ENCODE measurements around the gene CRYL1. TPM values are rescaled to one million over a fixed set of nuclear protein-coding genes. Genes with fewer than 3 reads are reported as not detected.

CRYL1 gene
- total RNA-seq, 1 experiment from 2014 or later, result 26.5 TPM

DNA sequence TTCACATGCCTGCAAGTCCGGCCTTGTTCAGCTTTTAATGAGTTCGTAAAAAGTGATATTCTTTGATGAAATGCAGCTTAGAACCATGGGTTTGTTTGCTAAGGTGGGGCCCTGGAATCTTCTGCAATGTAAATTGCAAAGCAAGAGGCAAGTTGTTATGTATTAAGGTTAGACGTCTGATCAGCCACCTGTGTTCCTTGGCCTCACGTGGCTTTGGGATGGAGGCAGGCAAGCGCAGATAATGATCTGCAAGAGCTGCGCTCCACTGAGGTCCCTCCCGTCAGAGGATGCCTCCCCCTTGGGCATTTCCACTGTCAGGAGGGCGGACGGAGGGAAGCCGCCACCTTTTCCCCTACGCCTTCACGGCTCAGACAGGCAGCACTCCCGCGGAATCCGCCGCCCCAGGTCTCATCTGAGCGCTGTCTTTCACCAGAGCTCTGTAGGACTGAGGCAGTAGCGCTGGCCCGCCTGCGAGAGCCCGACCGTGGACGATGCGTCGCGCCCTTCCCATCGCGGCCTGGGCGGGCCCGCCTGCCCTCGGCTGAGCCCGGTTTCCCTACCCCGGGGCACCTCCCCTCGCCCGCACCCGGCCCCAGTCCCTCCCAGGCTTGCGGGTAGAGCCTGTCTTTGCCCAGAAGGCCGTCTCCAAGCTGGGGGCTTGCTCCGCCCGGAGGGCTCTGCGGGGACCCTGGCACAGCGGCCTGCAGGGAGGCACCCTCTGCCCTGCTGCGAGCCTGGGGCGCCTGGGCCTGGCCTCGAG lies 110.9 kb downstream of the CRYL1 start:
- Histone ChIP-seq H3K4me1 (ENCODE audit: control insufficient read depth in 1 of 2, insufficient read depth in 2 of 2, low read length in 2 of 2) (peaks cover 23 to 24% of the 10 kb centered on the region in 2 experiments), H2AFZ (ENCODE audit: low read depth, low read length, poor library complexity, severe bottlenecking) (no peak overlapping the region), H4K20me1 (ENCODE audit: insufficient read depth) (no peaks in the 10 kb centered on the region), H3K9me2 (ENCODE audit: insufficient read depth) (no peaks in the 10 kb centered on the region), H3K9me3 (ENCODE audit: control insufficient read depth in 1 of 2, insufficient read depth in 1 of 2, low read depth in 1 of 2, low read length in 2 of 2) (no peaks in the 10 kb centered on the region), H3K27ac (ENCODE audit: low read depth, low read length) (no peak overlapping the region), H3K27me3 (ENCODE audit: insufficient read depth, low read length) (peaks cover 5% of the 10 kb centered on the region; the same call in 1 of the 2 replicates), H3K4me3 (replicated peaks in 1 of 2; ENCODE audit: low read depth in 1 of 2, low read length in 2 of 2) (no peak overlapping the region), H3K36me3 (ENCODE audit: control insufficient read depth in 1 of 2, insufficient read depth in 2 of 2, low read length in 2 of 2) (no peaks in the 10 kb centered on the region), H3K4me2 (ENCODE audit: low read length) (no peak overlapping the region), H3K79me2 (ENCODE audit: insufficient read depth, low read length) (no peaks in the 10 kb centered on the region), H3K9ac (ENCODE audit: low read length) (no peak overlapping the region)
- ATAC-seq, result no peak
- POLR2A ChIA-PET, result no interaction called here
- CTCF ChIA-PET, result no interaction called here
- no peak for DNase-seq (ENCODE audit: low read depth, low spot score)
- BruUV-seq (replicated peaks), result no TSS peak
- intact Hi-C loops (cut with micrococcal nuclease), result no loop called here
- TF ChIP-seq POLR2AphosphoS5 (IDR thresholded peaks at IDR 0.05; ENCODE audit: low read depth, low read length), result no peak
- no peak for TF ChIP-seq RAD21 (IDR thresholded peaks at IDR 0.05; ENCODE audit: low read depth)
- no peak for TF ChIP-seq YY1 (IDR thresholded peaks at IDR 0.05; ENCODE audit: extremely low read depth, insufficient replicate concordance, low read depth, low read length)
- TF ChIP-seq FOSL1 (IDR thresholded peaks at IDR 0.05; ENCODE audit: low read depth), result no peak
- no peak for TF ChIP-seq CBX3 (IDR thresholded peaks at IDR 0.05; ENCODE audit: low read depth)
- no peak for TF ChIP-seq POLR2A (IDR thresholded peaks at IDR 0.05; ENCODE audit: borderline replicate concordance, extremely low read depth, insufficient read depth, insufficient read length)
- TF ChIP-seq ZFX (IDR thresholded peaks at IDR 0.05), result no peak
- TF ChIP-seq, protein P1, sequence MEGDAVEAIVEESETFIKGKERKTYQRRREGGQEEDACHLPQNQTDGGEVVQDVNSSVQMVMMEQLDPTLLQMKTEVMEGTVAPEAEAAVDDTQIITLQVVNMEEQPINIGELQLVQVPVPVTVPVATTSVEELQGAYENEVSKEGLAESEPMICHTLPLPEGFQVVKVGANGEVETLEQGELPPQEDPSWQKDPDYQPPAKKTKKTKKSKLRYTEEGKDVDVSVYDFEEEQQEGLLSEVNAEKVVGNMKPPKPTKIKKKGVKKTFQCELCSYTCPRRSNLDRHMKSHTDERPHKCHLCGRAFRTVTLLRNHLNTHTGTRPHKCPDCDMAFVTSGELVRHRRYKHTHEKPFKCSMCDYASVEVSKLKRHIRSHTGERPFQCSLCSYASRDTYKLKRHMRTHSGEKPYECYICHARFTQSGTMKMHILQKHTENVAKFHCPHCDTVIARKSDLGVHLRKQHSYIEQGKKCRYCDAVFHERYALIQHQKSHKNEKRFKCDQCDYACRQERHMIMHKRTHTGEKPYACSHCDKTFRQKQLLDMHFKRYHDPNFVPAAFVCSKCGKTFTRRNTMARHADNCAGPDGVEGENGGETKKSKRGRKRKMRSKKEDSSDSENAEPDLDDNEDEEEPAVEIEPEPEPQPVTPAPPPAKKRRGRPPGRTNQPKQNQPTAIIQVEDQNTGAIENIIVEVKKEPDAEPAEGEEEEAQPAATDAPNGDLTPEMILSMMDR (IDR thresholded peaks at IDR 0.05 in 2 of 3, conservative IDR thresholded peaks at IDR 0.05 in 1 of 3; ENCODE audit: borderline replicate concordance in 1 of 3, insufficient read depth in 1 of 3, low read depth in 2 of 3, low read length in 2 of 3), result no peak
- TF ChIP-seq EZH2phosphoT487 (IDR thresholded peaks at IDR 0.05; ENCODE audit: borderline replicate concordance), result no peak
- TF ChIP-seq ZNF274 (IDR thresholded peaks at IDR 0.05; ENCODE audit: low read depth, low read length), result no peak
- TF ChIP-seq SIN3A (IDR thresholded peaks at IDR 0.05; ENCODE audit: low read depth), result no peak
- RAD21 ChIA-PET (ENCODE audit: low non-redundant PET in 1 of 2, low total read pairs in 2 of 2, uncharacterized antibody in 2 of 2, unreplicated experiment in 2 of 2), result no interaction called here

Data from HCT116 (cell line).